GM18526 (cell line): ENCODE data around the gene PI4K2B.

Experiments used
- POLR2A ChIP-seq: IDR thresholded peaks from 3 replicates; pipeline ENCODE4 v1.6.1; 2011; ENCODE audit not compliant: insufficient read length; ENCODE audit errors: extremely low read depth

Gene PI4K2B

GRCh38 chr4:25299476-25300203 lies 65.8 kb downstream of the PI4K2B start:
- TF ChIP-seq POLR2A = no peak

- no peak for TF ChIP-seq POLR2A
Measured at GRCh38 chr4:25301471-25301870, 67.6 kb downstream of the PI4K2B start.

GRCh38 chr4:25302626-25303025 lies 68.8 kb downstream of the PI4K2B start:
- TF ChIP-seq POLR2A = no peak

- TF ChIP-seq POLR2A = no peak
Measured at GRCh38 chr4:25303578-25303977, 69.7 kb downstream of the PI4K2B start.

- TF ChIP-seq POLR2A = no peak
Measured at GRCh38 chr4:25306518-25307057, 72.8 kb downstream of the PI4K2B start.

- no peak for TF ChIP-seq POLR2A
Measured at GRCh38 chr4:25307596-25307995, 73.8 kb downstream of the PI4K2B start.

- no peak for TF ChIP-seq POLR2A
Measured at GRCh38 chr4:25308306-25308705, 74.5 kb downstream of the PI4K2B start.

- TF ChIP-seq POLR2A = no peak
Measured at GRCh38 chr4:25308761-25309160, 74.9 kb downstream of the PI4K2B start.

GRCh38 chr4:25310066-25310802 lies 76.4 kb downstream of the PI4K2B start:
- no peak for TF ChIP-seq POLR2A

- TF ChIP-seq POLR2A = no peak
Measured at GRCh38 chr4:25310803-25311166, 77.0 kb downstream of the PI4K2B start.

GRCh38 chr4:25312496-25313200 lies 78.8 kb downstream of the PI4K2B start, which contains the start of gene ZCCHC4:
TSS of gene ZCCHC4 (plus strand) at chr4:25312774. CDS start at chr4:25312810, 36 bp downstream.
- TF ChIP-seq POLR2A = peak; percentile 77

- no peak for TF ChIP-seq POLR2A
Measured at GRCh38 chr4:25313201-25313895, 79.5 kb downstream of the PI4K2B start.

GRCh38 chr4:25320336-25320735 lies 86.5 kb downstream of the PI4K2B start:
- TF ChIP-seq POLR2A = no peak

- no peak for TF ChIP-seq POLR2A
Measured at GRCh38 chr4:25320773-25321172, 86.9 kb downstream of the PI4K2B start.

- no peak for TF ChIP-seq POLR2A
Measured at GRCh38 chr4:25321703-25322102, 87.9 kb downstream of the PI4K2B start.
